DOHH2 (cell line): ENCODE data around the gene LSAMP.

Experiments
- H3F3A ChIP-seq: fragments of 200-600 bp; sonication (generic), shearing (Covaris generic); 2 replicates; pipeline ENCODE4 v1.6.0; 2016; ENCODE audit warnings: antibody characterized with exemption, mild to moderate bottlenecking; ENCODE audit not compliant: control insufficient read depth, insufficient read depth
- H3K27ac ChIP-seq: fragments of 200-600 bp; sonication (generic); 2 replicates; pipeline ENCODE4 v1.5.1; 2014; ENCODE audit warnings: low read depth, mild to moderate bottlenecking, low read length, moderate library complexity
- H3K27me3 ChIP-seq: fragments of 200-600 bp; sonication (generic); 2 replicates; pipeline ENCODE4 v1.6.1; 2014; ENCODE audit warnings: mild to moderate bottlenecking, low read length, mixed read lengths; ENCODE audit not compliant: control insufficient read depth
- H3K36me3 ChIP-seq: fragments of 200-600 bp; sonication (generic); 2 replicates; pipeline ENCODE4 v1.6.1; 2014; ENCODE audit warnings: mild to moderate bottlenecking, low read length, moderate library complexity, mixed read lengths; ENCODE audit not compliant: control insufficient read depth
- H3K4me1 ChIP-seq: fragments of 200-600 bp; sonication (generic); 2 replicates; pipeline ENCODE4 v1.6.1; 2014; ENCODE audit warnings: mild to moderate bottlenecking, low read length, mixed read lengths; ENCODE audit not compliant: control insufficient read depth
- H3K4me2 ChIP-seq: fragments of 200-600 bp; sonication (generic); 2 replicates; pipeline ENCODE4 v1.6.0; 2014; ENCODE audit warnings: mild to moderate bottlenecking, low read length, moderate library complexity
- H3K4me3 ChIP-seq: fragments of 200-600 bp; sonication (generic); 2 replicates; pipeline ENCODE4 v1.5.1; 2014; ENCODE audit warnings: mild to moderate bottlenecking, low read length, mixed read lengths
- H3K79me2 ChIP-seq: fragments of 200-600 bp; sonication (generic); 2 replicates; pipeline ENCODE4 v1.6.1; 2014; ENCODE audit warnings: mild to moderate bottlenecking, low read length, mixed read lengths; ENCODE audit not compliant: control insufficient read depth
- H3K9me2 ChIP-seq: fragments of 200-600 bp; sonication (generic); replicated peaks from 2 replicates; pipeline ENCODE4 v1.6.1; 2014; ENCODE audit warnings: mild to moderate bottlenecking, low read length, mixed read lengths; ENCODE audit not compliant: control insufficient read depth
- H3K9me3 ChIP-seq: fragments of 200-600 bp; sonication (generic); 2 replicates; pipeline ENCODE4 v1.6.1; 2014; ENCODE audit warnings: antibody characterized with exemption, low read length, mixed read lengths; ENCODE audit not compliant: control insufficient read depth, insufficient read depth
- H4K20me1 ChIP-seq: fragments of 200-600 bp; sonication (generic); 2 replicates; pipeline ENCODE4 v1.6.0; 2014; ENCODE audit warnings: low read depth, mild to moderate bottlenecking, antibody characterized with exemption, low read length, moderate library complexity; ENCODE audit not compliant: control insufficient read depth, insufficient read depth
- EZH2phosphoT487 ChIP-seq: fragments of 200-600 bp; sonication (generic); IDR thresholded peaks from 2 replicates; pipeline ENCODE4 v1.6.1; 2017; ENCODE audit warnings: borderline replicate concordance, mild to moderate bottlenecking, antibody characterized with exemption, low read length, moderate library complexity, mixed read lengths
- TF ChIP-seq, protein P1 (sequence below): fragments of 200-600 bp; sonication (generic); IDR thresholded peaks from one replicate; pipeline ENCODE4 v1.5.1; 2014; ENCODE audit warnings: antibody characterized with exemption, mild to moderate bottlenecking, low read depth, low read length; ENCODE audit not compliant: poor library complexity, severe bottlenecking

The LSAMP gene

DNA sequence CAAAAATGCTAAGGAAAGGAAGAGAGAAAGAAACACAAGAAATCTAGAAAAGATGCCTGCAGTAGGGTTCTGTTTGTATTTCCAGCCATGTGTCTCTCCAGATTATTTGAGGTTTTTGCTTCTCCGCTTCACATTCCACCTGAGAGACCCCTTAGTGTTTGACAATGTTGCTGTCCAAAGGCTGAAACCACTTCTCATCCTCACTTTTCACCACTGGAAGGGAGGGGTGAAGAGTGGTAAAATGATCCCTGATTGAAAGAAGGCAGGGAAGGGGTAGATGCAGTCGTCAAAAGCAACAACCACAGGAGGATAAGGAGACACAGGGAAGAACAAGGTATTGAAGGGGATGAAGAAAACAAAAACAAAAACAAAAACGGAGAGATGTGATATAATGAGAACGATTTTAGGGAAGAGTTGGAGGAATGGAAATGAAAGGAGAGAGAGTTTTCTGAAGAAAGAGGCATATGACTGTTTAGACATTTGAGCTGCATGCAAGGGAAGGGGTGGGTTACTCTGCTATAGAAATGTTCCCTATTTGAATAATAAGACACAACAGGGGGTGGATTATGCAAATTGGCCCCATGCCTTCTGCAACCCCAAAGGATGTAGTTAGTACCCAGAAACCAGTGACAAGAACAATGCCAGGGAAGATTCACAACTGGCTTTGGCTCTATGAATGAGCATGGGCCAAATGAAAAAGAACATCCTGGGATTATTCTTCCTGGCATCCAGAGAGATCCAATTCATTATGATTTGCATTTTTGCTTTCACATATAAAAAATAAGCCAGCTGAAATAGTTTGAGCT lies 586.1 kb downstream of the LSAMP start:
- TF ChIP-seq, protein P1, sequence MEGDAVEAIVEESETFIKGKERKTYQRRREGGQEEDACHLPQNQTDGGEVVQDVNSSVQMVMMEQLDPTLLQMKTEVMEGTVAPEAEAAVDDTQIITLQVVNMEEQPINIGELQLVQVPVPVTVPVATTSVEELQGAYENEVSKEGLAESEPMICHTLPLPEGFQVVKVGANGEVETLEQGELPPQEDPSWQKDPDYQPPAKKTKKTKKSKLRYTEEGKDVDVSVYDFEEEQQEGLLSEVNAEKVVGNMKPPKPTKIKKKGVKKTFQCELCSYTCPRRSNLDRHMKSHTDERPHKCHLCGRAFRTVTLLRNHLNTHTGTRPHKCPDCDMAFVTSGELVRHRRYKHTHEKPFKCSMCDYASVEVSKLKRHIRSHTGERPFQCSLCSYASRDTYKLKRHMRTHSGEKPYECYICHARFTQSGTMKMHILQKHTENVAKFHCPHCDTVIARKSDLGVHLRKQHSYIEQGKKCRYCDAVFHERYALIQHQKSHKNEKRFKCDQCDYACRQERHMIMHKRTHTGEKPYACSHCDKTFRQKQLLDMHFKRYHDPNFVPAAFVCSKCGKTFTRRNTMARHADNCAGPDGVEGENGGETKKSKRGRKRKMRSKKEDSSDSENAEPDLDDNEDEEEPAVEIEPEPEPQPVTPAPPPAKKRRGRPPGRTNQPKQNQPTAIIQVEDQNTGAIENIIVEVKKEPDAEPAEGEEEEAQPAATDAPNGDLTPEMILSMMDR = no peak
- no peak for TF ChIP-seq EZH2phosphoT487
- H3F3A ChIP-seq = no peaks in the 10 kb centered on the region
- H3K79me2 ChIP-seq = no peaks in the 10 kb centered on the region
- no peaks in the 10 kb centered on the region for H3K27me3 ChIP-seq
- no peaks in the 10 kb centered on the region for H3K36me3 ChIP-seq
- H3K4me3 ChIP-seq = no peak overlapping the region
- no peaks in the 10 kb centered on the region for H3K4me1 ChIP-seq
- no peaks in the 10 kb centered on the region for H4K20me1 ChIP-seq
- no peak overlapping the region for H3K4me2 ChIP-seq
- no peak overlapping the region for H3K27ac ChIP-seq
- no peaks in the 10 kb centered on the region for H3K9me3 ChIP-seq
- no peaks in the 10 kb centered on the region for H3K9me2 ChIP-seq

DNA sequence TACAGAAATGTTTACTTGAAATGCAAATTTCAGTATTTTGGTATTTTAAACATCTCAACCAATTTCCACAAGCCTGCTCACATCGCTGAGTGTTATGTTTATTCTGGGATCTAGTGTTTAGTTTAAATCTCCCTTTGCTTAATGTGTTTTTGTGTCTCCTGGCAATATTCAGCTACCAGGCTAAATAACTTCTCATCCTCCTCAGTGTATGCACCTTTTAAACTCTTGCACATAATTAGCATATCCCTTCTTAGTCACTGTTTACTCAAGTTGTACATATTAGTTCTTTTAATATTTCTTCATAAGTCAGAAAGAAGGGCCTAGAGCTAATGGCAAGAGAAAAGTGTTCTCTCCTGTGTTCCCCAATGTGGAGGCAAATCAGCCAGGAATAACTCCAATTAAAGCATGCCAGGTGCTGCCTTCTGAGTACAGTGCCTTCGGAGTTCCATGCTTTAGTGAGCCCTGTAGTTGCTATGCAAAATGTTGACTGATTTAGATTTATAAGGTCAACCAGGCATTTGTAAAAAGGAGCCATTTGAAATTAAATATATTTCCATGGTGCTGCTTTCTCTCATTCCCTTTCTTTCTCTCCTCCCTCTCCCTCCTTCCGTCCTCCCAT lies 587.7 kb downstream of the LSAMP start:
- no peak overlapping the region for H3K27ac ChIP-seq
- no peaks in the 10 kb centered on the region for H3K36me3 ChIP-seq
- no peaks in the 10 kb centered on the region for H3K4me1 ChIP-seq
- H4K20me1 ChIP-seq = no peaks in the 10 kb centered on the region
- H3K27me3 ChIP-seq = no peaks in the 10 kb centered on the region
- no peak overlapping the region for H3K4me2 ChIP-seq
- TF ChIP-seq EZH2phosphoT487 = no peak
- TF ChIP-seq, protein P1 = no peak
- H3F3A ChIP-seq = no peaks in the 10 kb centered on the region
- no peaks in the 10 kb centered on the region for H3K9me2 ChIP-seq
- H3K79me2 ChIP-seq = no peaks in the 10 kb centered on the region
- H3K9me3 ChIP-seq = no peaks in the 10 kb centered on the region
- no peak overlapping the region for H3K4me3 ChIP-seq

DNA sequence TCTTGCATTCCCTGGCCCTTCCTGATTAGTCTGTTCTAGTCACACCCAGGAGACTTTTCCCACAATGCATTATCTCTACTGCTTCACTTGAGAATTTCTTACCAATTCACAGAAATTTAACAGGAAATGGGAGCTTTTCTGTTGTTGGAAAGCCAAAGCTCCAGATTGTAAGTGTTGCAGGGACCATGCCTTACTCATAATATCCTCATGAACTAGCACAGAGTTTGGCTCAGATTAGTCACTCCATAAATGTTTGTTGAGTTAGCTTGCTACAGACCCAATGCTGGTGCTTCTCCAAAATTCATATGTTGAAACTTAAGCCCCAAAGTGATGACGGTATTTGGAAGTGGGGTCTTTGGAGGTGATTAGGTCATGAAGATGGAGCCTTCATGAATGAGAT lies 589.4 kb downstream of the LSAMP start:
- no peaks in the 10 kb centered on the region for H3K27me3 ChIP-seq
- no peaks in the 10 kb centered on the region for H3F3A ChIP-seq
- H3K36me3 ChIP-seq = no peaks in the 10 kb centered on the region
- H3K4me2 ChIP-seq = no peak overlapping the region
- H3K79me2 ChIP-seq = no peaks in the 10 kb centered on the region
- H3K4me1 ChIP-seq = no peaks in the 10 kb centered on the region
- TF ChIP-seq, protein P1 = no peak
- no peak for TF ChIP-seq EZH2phosphoT487
- no peaks in the 10 kb centered on the region for H3K9me3 ChIP-seq
- no peak overlapping the region for H3K4me3 ChIP-seq
- H3K9me2 ChIP-seq = no peaks in the 10 kb centered on the region
- H4K20me1 ChIP-seq = no peaks in the 10 kb centered on the region
- H3K27ac ChIP-seq = no peak overlapping the region
